IMR-90 (cell line): ENCODE data around the gene OR5M8. TPM values are rescaled to one million over a fixed set of nuclear protein-coding genes. Genes with fewer than 3 reads are reported as not detected.

Experiments used
- ATAC-seq: fragments of 200-7000 bp; cut with Tn5 transposase; 2 replicates; pipeline ENCODE4 v1.9.1; 2020; ENCODE audit warnings: low read depth, mild to moderate bottlenecking, moderate library complexity
- BruUV-seq: library from RNA; stranded (reverse); fragments of 400-500 nt; replicated peaks from 2 replicates; lab custom pipeline; 2021; lab: Mats Ljungman, UMichigan
- CTCF ChIA-PET: fragments of 300-600 bp; formaldehyde crosslinking; extraction: SDS; loops from one replicate; lab custom pipeline; 2021; ENCODE audit warnings: antibody characterized with exemption; lab: Yijun Ruan, JAX
- POLR2A ChIA-PET: fragments of 300-600 bp; sonication (Branson Sonifier 250); formaldehyde crosslinking; loops from one replicate; lab custom pipeline; 2022; ENCODE audit warnings: antibody characterized with exemption; ENCODE audit not compliant: unreplicated experiment; lab: Charles Lee
- DNase-seq: peaks from one replicate; pipeline ENCODE4 v3.0.0; 2013
- H2AFZ ChIP-seq: replicated peaks from 2 replicates; pipeline ENCODE3; 2013; ENCODE audit warnings: low read length, mild to moderate bottlenecking; ENCODE audit not compliant: poor library complexity
- H2AK5ac ChIP-seq: 2 replicates; pipeline ENCODE4 v1.6.1; 2013; ENCODE audit warnings: low read depth, low read length, inconsistent platforms
- H2AK9ac ChIP-seq: replicated peaks from 2 replicates; pipeline ENCODE3; 2013; ENCODE audit warnings: mild to moderate bottlenecking, low read depth, low read length, moderate library complexity; ENCODE audit not compliant: poor library complexity
- H2BK120ac ChIP-seq: 2 replicates; pipeline ENCODE4 v1.6.1; 2013; ENCODE audit warnings: low read depth, low read length, inconsistent platforms
- H2BK15ac ChIP-seq: 3 replicates; pipeline ENCODE4 v1.6.1; 2013; ENCODE audit warnings: low read depth, low read length, inconsistent platforms
- H2BK20ac ChIP-seq: 2 replicates; pipeline ENCODE4 v1.6.1; 2013; ENCODE audit warnings: low read depth, mild to moderate bottlenecking, inconsistent platforms, low read length, moderate library complexity
- H2BK5ac ChIP-seq: 2 replicates; pipeline ENCODE4 v1.6.1; 2013; ENCODE audit warnings: mild to moderate bottlenecking, low read depth, low read length, inconsistent platforms; ENCODE audit not compliant: poor library complexity, severe bottlenecking
- H3K14ac ChIP-seq: replicated peaks from 2 replicates; pipeline ENCODE4 v1.6.1; 2013; ENCODE audit warnings: low read depth, low read length, inconsistent platforms
- H3K18ac ChIP-seq: 2 replicates; pipeline ENCODE4 v1.6.1; 2013; ENCODE audit warnings: low read depth, low read length, control low read depth
- H3K23ac ChIP-seq: 2 replicates; pipeline ENCODE4 v1.6.1; 2013; ENCODE audit warnings: low read depth, low read length, inconsistent platforms
- H3K27ac ChIP-seq: 2 replicates; pipeline ENCODE4 v1.5.1; 2013; ENCODE audit warnings: mild to moderate bottlenecking, control low read depth, low read length; ENCODE audit not compliant: insufficient read depth
- H3K27me3 ChIP-seq: 2 replicates; pipeline ENCODE4 v1.6.1; 2013; ENCODE audit warnings: low read length; ENCODE audit not compliant: control insufficient read depth, insufficient read depth
- H3K36me3 ChIP-seq: 2 replicates; pipeline ENCODE4 v1.6.1; 2013; ENCODE audit warnings: low read length, mixed read lengths; ENCODE audit not compliant: control insufficient read depth, insufficient read depth
- H3K4ac ChIP-seq: 2 replicates; pipeline ENCODE4 v1.6.1; 2013; ENCODE audit warnings: low read depth, low read length, inconsistent platforms
- H3K4me1 ChIP-seq: 2 replicates; pipeline ENCODE4 v1.6.1; 2013; ENCODE audit warnings: low read length, mixed read lengths; ENCODE audit not compliant: control insufficient read depth, insufficient read depth
- H3K4me2 ChIP-seq: 2 replicates; pipeline ENCODE4 v1.6.1; 2013; ENCODE audit warnings: low read depth, mild to moderate bottlenecking, control low read depth, low read length, moderate library complexity
- H3K4me3 ChIP-seq: 2 replicates; pipeline ENCODE4 v1.5.1; 2013; ENCODE audit warnings: low read depth, mild to moderate bottlenecking, control low read depth, low read length, moderate library complexity; ENCODE audit not compliant: insufficient read depth
- H3K56ac ChIP-seq: 2 replicates; pipeline ENCODE4 v1.6.1; 2013; ENCODE audit warnings: low read length, inconsistent platforms; ENCODE audit not compliant: insufficient read depth; ENCODE audit errors: extremely low read depth
- H3K79me1 ChIP-seq, 2 experiments: 2 replicates each; pipeline ENCODE4 v1.6.1; 2013; ENCODE audit warnings: low read length in 2 of 2, inconsistent platforms in 1 of 2, low read depth in 1 of 2
- H3K9ac ChIP-seq: 2 replicates; pipeline ENCODE4 v1.6.1; 2013; ENCODE audit warnings: low read depth, low read length, control low read depth
- H3K9me1 ChIP-seq: 2 replicates; pipeline ENCODE4 v1.6.1; 2013; ENCODE audit warnings: low read length, inconsistent platforms; ENCODE audit not compliant: insufficient read depth
- H3K9me3 ChIP-seq: 2 replicates; pipeline ENCODE4 v1.6.1; 2013; ENCODE audit warnings: low read length; ENCODE audit not compliant: control insufficient read depth, insufficient read depth
- H4K20me1 ChIP-seq: 2 replicates; pipeline ENCODE4 v1.6.1; 2013; ENCODE audit warnings: low read length, inconsistent platforms; ENCODE audit not compliant: insufficient read depth
- H4K5ac ChIP-seq: 2 replicates; pipeline ENCODE4 v1.6.1; 2013; ENCODE audit warnings: mild to moderate bottlenecking, low read depth, low read length, control low read depth
- H4K8ac ChIP-seq, 2 experiments: 2 replicates each; pipeline ENCODE4 v1.6.1; 2013; ENCODE audit warnings: low read depth in 2 of 2, low read length in 2 of 2, control low read depth in 1 of 2, inconsistent platforms in 1 of 2
- H4K91ac ChIP-seq: 2 replicates; pipeline ENCODE4 v1.6.1; 2013; ENCODE audit warnings: low read depth, low read length, inconsistent platforms; ENCODE audit not compliant: insufficient read depth
- BHLHE40 ChIP-seq: fragments of 150-350 bp; IDR thresholded peaks from 2 replicates; pipeline ENCODE4 v1.6.1; 2016; ENCODE audit warnings: mild to moderate bottlenecking, low read depth, low read length
- CEBPB ChIP-seq: IDR thresholded peaks from 2 replicates; pipeline ENCODE4 v1.6.1; 2012; ENCODE audit warnings: low read depth, low read length, improper control_type of control experiment
- CHD1 ChIP-seq: IDR thresholded peaks from 2 replicates; pipeline ENCODE4 v1.6.1; 2012; ENCODE audit warnings: low read depth, low read length, improper control_type of control experiment
- MAFK ChIP-seq: IDR thresholded peaks from 2 replicates; pipeline ENCODE4 v1.6.1; 2012; ENCODE audit warnings: low read depth, low read length, improper control_type of control experiment
- MAZ ChIP-seq: IDR thresholded peaks from 2 replicates; pipeline ENCODE4 v1.6.1; 2012; ENCODE audit warnings: low read depth, mild to moderate bottlenecking, low read length, improper control_type of control experiment, moderate library complexity, borderline replicate concordance
- MXI1 ChIP-seq: IDR thresholded peaks from 2 replicates; pipeline ENCODE4 v1.6.1; 2012; ENCODE audit warnings: low read depth, mild to moderate bottlenecking, low read length, moderate library complexity, borderline replicate concordance
- POLR2A ChIP-seq: IDR thresholded peaks from 2 replicates; pipeline ENCODE4 v1.6.1; 2012; ENCODE audit warnings: mild to moderate bottlenecking, low read depth, low read length
- RAD21 ChIP-seq: IDR thresholded peaks from 2 replicates; pipeline ENCODE4 v1.6.1; 2012; ENCODE audit warnings: low read length, improper control_type of control experiment
- RCOR1 ChIP-seq: IDR thresholded peaks from 2 replicates; pipeline ENCODE4 v1.6.1; 2012; ENCODE audit warnings: mild to moderate bottlenecking, low read length, improper control_type of control experiment; ENCODE audit not compliant: insufficient replicate concordance
- RFX5 ChIP-seq: IDR thresholded peaks from 2 replicates; pipeline ENCODE4 v1.8.0; 2012; ENCODE audit warnings: low read depth, mild to moderate bottlenecking, low read length, moderate library complexity
- SMC3 ChIP-seq: fragments of 150-350 bp; IDR thresholded peaks from 2 replicates; pipeline ENCODE4 v1.6.1; 2016; ENCODE audit warnings: low read depth, mild to moderate bottlenecking, antibody characterized with exemption, low read length, moderate library complexity
- WGBS, 2 experiments: methylation state at CpG; one replicate each; pipeline versions ENCODE4 v1.1.5 to v1.1.7; 2013; ENCODE audit warnings: missing lambda C conversion rate in 2 of 2; ENCODE audit not compliant: insufficient read length in 1 of 2; ENCODE audit errors: extremely low coverage in 2 of 2; 5-methylcytosine and 5-hydroxymethylcytosine counted together
- dilution Hi-C: fragments of 300-500 bp; cut with HindIII; formaldehyde crosslinking; loops from one replicate; pipeline ENCODE4 v1.14.3; 2018; ENCODE audit warnings: low sequenced_read_pairs; ENCODE audit not compliant: unreplicated experiment
- in situ Hi-C: fragments of 300-500 bp; cut with MboI; formaldehyde crosslinking; loops from 3 replicates; pipeline ENCODE4 v1.14.3; 2019; ENCODE audit warnings: low sequenced_read_pairs, inconsistent platforms, mixed read lengths
- intact Hi-C: fragments of 100-400 bp; cut with micrococcal nuclease; formaldehyde crosslinking; loops from 2 replicates; pipeline ENCODE4 v1.10.0; 2022
- polyA plus RNA-seq, 3 experiments: library from polyadenylated mRNA; depleted of rRNA; stranded (reverse); fragments of >200 nt; gene quantifications; 2 replicates each; pipeline ENCODE4 v1.2.3, GENCODE V29; 2012; ENCODE audit warnings: low replicate concordance in 1 of 3
- total RNA-seq: library from RNA; depleted of rRNA; stranded (reverse); fragments of >200 nt; gene quantifications from 2 replicates; pipeline ENCODE4 v1.2.3, GENCODE V29; 2012
- TF ChIP-seq, protein P1 (sequence below): fragments of 150-350 bp; IDR thresholded peaks from 2 replicates; pipeline ENCODE4 v1.6.1; 2016; ENCODE audit warnings: low read depth, mild to moderate bottlenecking, low read length, moderate library complexity, borderline replicate concordance
- TF ChIP-seq, protein P2 (sequence below): conservative IDR thresholded peaks from 2 replicates; pipeline ENCODE4 v1.5.1; 2012; ENCODE audit warnings: mild to moderate bottlenecking, low read depth, low read length, improper control_type of control experiment
- TF ChIP-seq, protein P3 (sequence below): fragments of 150-350 bp; IDR thresholded peaks from 2 replicates; pipeline ENCODE4 v1.6.1; 2017; ENCODE audit warnings: mild to moderate bottlenecking, antibody characterized with exemption, low read length, low read depth

The OR5M8 gene
- total and polyA plus RNA-seq, 2 of the 4 experiments (the other 2 are of a cell fraction): not detected

DNA sequence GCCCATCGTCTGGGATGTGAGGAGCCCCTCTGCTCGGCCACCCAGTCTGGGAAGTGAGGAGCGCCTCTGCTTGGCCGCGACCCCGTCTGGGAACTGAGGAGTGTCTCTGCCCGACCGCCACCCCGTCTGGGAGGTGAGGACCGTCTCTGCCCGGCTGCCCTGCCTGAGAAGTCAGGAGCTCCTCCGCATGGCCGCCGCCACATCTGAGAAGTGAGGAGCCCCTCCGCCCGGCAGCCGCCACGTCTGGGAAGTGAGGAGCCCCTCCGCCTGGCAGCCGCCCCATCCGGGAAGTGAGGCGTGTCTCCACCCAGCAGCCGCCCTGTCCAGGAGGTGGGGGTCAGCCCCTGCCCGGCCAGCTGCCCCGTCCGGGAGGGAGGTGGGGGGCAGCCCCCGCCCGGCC, 5.8 kb upstream of the OR5M8 start:
- TF ChIP-seq MXI1 (no peak), MAFK (no peak), POLR2A (no peak), BHLHE40 (no peak), RAD21 (no peak), RFX5 (no peak), RCOR1 (no peak), SMC3 (no peak), CHD1 (no peak), CEBPB (no peak), MAZ (no peak)
- TF ChIP-seq, protein P1, sequence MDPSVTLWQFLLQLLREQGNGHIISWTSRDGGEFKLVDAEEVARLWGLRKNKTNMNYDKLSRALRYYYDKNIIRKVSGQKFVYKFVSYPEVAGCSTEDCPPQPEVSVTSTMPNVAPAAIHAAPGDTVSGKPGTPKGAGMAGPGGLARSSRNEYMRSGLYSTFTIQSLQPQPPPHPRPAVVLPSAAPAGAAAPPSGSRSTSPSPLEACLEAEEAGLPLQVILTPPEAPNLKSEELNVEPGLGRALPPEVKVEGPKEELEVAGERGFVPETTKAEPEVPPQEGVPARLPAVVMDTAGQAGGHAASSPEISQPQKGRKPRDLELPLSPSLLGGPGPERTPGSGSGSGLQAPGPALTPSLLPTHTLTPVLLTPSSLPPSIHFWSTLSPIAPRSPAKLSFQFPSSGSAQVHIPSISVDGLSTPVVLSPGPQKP: no peak
- TF ChIP-seq, protein P2, sequence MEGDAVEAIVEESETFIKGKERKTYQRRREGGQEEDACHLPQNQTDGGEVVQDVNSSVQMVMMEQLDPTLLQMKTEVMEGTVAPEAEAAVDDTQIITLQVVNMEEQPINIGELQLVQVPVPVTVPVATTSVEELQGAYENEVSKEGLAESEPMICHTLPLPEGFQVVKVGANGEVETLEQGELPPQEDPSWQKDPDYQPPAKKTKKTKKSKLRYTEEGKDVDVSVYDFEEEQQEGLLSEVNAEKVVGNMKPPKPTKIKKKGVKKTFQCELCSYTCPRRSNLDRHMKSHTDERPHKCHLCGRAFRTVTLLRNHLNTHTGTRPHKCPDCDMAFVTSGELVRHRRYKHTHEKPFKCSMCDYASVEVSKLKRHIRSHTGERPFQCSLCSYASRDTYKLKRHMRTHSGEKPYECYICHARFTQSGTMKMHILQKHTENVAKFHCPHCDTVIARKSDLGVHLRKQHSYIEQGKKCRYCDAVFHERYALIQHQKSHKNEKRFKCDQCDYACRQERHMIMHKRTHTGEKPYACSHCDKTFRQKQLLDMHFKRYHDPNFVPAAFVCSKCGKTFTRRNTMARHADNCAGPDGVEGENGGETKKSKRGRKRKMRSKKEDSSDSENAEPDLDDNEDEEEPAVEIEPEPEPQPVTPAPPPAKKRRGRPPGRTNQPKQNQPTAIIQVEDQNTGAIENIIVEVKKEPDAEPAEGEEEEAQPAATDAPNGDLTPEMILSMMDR: no peak
- TF ChIP-seq, protein P3, sequence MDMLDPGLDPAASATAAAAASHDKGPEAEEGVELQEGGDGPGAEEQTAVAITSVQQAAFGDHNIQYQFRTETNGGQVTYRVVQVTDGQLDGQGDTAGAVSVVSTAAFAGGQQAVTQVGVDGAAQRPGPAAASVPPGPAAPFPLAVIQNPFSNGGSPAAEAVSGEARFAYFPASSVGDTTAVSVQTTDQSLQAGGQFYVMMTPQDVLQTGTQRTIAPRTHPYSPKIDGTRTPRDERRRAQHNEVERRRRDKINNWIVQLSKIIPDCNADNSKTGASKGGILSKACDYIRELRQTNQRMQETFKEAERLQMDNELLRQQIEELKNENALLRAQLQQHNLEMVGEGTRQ: no peak
- no peak for ATAC-seq
- no peak overlapping the region for H4K91ac ChIP-seq
- H2BK120ac ChIP-seq: no peak overlapping the region
- H2BK5ac ChIP-seq: no peak overlapping the region
- H4K8ac ChIP-seq: no peak overlapping the region
- no peak overlapping the region for H3K9ac ChIP-seq
- BruUV-seq: no TSS peak
- no peak overlapping the region for H2AK5ac ChIP-seq
- DNase-seq: no peak
- H3K4ac ChIP-seq: no peak overlapping the region
- no peak overlapping the region for H3K56ac ChIP-seq
- no peak overlapping the region for H2BK15ac ChIP-seq
- no peak overlapping the region for H3K18ac ChIP-seq
- no peaks in the 10 kb centered on the region for H3K4me1 ChIP-seq
- H3K9me3 ChIP-seq: peaks cover 8% of the 10 kb centered on the region
- 87% methylated on average over 9 of the region's 28 CpGs; no CpG with 5 or more reads in 1 of the 2 experiments for WGBS, 2 experiments
- H3K27me3 ChIP-seq: no peaks in the 10 kb centered on the region
- no peaks in the 10 kb centered on the region for H4K20me1 ChIP-seq
- no peak overlapping the region for H3K14ac ChIP-seq
- dilution Hi-C loops (no loop called here), intact Hi-C loops (no loop called here), in situ Hi-C loops (no loop called here)
- H3K79me1 ChIP-seq: no peaks in the 10 kb centered on the region
- no peak overlapping the region for H3K23ac ChIP-seq
- H2BK20ac ChIP-seq: no peak overlapping the region
- H2AK9ac ChIP-seq: no peak overlapping the region
- ChIA-PET CTCF (no interaction called here), POLR2A (no interaction called here)
- no peaks in the 10 kb centered on the region for H3K36me3 ChIP-seq
- no peak overlapping the region for H2AFZ ChIP-seq
- H4K5ac ChIP-seq: no peak overlapping the region
- no peak overlapping the region for H3K4me2 ChIP-seq
- no peak overlapping the region for H3K27ac ChIP-seq
- no peaks in the 10 kb centered on the region for H3K9me1 ChIP-seq
- no peak overlapping the region for H3K4me3 ChIP-seq
